Measurements from ENCODE around the gene CC2D1A.

GRCh38 chr19:13963603-13964105 is 57.7 kb downstream of the CC2D1A start:
- no peak for TF ChIP-seq POLR2AphosphoS5 (IDR thresholded peaks at IDR 0.05)
- no peak for TF ChIP-seq CTCF (IDR thresholded peaks at IDR 0.05)

Measured in stomach (tissue), 4 donors.